GM21526 (cell line): Measurements from ENCODE around the gene SEMA3B.
"Not testable (repeated sequence)": the region's sequence is repeated elsewhere in the genome, so short reads cannot be mapped to it uniquely, and the experiment has no call there.

Experiments used
- ATAC-seq: cut with Tn5 transposase; IDR thresholded peaks from one replicate; pipeline ENCODE4 v1.9.1; 2021; ENCODE audit warnings: moderate library complexity; ENCODE audit not compliant: unreplicated experiment, low FRiP score

Gene SEMA3B

DNA sequence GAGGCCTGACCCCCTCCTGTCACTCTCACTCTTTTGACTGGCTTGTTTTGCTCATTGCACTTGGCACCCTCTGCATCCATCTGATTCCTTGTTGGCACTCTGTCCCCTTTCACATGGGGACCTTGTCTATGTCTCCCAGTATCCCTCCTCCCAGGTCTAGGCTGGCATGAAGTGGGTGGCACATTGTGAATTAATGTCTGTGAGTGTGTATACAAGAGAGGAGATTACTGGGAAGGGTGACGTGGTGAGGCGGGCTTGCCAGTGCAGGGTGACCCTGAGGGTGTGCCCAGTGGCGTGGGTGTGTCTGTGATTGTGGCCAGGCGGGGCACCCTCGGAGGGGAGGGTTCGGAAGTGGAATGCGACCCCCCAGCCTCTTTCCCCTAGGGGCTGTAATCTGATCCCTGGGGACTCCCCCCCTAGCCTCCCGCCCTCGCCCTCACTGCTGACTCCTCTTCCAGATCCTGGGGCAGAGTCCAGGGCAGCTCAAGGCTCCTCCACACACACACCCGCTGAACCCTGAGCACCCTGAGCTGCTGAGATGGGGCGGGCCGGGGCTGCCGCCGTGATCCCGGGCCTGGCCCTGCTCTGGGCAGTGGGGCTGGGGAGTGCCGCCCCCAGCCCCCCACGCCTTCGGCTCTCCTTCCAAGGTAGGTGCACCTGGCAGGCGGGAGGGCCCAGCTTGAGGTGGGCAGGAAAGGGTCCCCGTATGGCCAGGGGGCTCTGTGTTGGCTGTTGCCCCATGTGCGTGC, at the start of gene SEMA3B:
Gene SEMA3B, plus strand, starts transcription at position 445 of the 749 bp plus-strand sequence. Its CDS starts 94 bp downstream, at position 539.
- no peak for ATAC-seq

DNA sequence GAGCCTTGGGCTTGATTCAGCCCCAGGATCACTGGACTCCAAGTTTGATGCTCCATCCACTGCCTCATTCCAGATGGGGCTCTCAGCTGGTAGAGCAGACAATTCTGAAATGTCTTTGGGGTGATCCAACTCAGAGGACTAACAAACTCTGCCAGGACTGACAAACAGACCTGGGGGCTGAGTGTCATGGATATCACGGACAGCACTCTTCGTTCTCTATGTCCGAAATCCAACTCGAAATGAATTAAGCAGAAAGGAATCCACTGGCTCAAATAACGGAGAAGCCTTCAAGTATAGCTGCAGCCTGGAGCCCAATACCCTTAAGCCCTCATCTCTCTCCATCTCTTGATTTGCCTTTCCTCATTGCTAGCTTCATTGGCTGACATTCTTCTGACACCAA, 49.7 kb upstream of the SEMA3B start:
- ATAC-seq: no peak

GRCh38 chr3:50220109-50220508, 48.8 kb upstream of the SEMA3B start:
- no peak for ATAC-seq

DNA sequence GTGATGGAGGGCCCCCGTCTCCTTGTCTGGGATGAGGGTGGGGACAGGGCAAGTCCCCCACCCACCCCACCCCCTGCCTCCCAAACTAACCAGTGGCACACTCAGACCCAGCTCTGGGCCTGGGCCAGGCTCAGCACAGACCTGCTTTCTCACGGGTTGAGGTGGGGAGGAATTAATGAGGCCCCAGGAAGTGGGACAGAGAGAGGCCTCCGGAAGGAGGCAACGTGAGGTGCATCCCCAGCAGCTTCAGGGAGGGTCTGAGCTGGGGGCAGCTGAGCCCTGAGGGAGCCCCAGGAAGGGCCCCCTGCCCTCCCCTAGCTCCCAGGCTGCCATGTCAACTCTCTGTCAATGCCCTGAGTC, 47.9 kb upstream of the SEMA3B start:
- ATAC-seq: no peak

GRCh38 chr3:50221411-50222168, 47.4 kb upstream of the SEMA3B start:
- no peak for ATAC-seq

- no peak for ATAC-seq
These were observed 46.8 kb upstream of the SEMA3B start for GRCh38 chr3:50222169-50222528.

DNA sequence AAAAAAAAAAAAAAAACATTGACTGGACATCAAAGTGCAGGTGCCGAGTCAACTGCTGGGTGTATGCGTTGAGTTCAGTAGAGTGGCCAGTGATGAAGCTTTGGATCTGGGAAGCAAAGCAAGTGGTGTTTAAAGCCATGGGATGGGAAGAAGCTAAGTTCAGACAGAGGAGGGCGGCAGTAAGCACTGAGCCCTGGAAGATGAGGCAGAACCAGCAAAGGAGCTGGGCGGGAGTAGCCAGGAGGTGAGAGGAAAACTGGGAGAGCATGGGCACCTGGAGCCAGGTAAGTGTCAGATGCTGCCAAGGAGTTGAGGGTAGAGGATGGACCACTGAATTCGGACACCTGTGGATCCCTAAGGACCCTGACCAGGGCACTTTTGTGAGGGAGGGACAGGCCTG, 44.3 kb upstream of the SEMA3B start:
- no peak for ATAC-seq

DNA sequence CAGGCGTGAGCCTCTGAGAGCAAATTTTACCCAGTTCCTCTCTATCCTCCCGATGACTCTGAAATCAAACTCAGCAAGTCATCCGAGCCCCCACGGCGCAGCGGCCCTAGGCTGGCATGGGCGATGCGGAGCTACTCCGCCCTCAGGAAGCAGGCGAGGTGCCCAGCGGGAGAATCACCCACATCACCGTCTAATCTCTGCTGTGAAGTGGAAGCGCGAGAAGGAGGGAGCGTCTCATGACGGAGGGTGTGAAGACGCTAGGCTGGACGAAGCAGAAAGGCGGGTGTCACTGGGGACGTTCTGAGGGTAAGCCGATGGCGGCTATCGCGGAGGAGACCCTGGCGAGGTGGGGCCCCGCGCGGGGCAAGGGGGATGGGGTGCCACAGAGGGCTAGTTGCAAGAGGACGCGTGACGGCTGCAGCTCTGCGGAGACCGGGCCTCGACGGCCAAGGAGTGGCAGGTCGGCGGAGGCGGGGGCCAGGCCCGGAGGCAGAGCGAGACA, 42.0 kb upstream of the SEMA3B start:
- peak; percentile 18 for ATAC-seq

- peak; percentile 65 for ATAC-seq
These were observed 41.4 kb upstream of the SEMA3B start for GRCh38 chr3:50227390-50228183.

GRCh38 chr3:50228184-50228763, 40.7 kb upstream of the SEMA3B start:
- ATAC-seq: not testable (repeated sequence)

- no peak for ATAC-seq
These were observed 39.5 kb upstream of the SEMA3B start for GRCh38 chr3:50229490-50229889.

DNA sequence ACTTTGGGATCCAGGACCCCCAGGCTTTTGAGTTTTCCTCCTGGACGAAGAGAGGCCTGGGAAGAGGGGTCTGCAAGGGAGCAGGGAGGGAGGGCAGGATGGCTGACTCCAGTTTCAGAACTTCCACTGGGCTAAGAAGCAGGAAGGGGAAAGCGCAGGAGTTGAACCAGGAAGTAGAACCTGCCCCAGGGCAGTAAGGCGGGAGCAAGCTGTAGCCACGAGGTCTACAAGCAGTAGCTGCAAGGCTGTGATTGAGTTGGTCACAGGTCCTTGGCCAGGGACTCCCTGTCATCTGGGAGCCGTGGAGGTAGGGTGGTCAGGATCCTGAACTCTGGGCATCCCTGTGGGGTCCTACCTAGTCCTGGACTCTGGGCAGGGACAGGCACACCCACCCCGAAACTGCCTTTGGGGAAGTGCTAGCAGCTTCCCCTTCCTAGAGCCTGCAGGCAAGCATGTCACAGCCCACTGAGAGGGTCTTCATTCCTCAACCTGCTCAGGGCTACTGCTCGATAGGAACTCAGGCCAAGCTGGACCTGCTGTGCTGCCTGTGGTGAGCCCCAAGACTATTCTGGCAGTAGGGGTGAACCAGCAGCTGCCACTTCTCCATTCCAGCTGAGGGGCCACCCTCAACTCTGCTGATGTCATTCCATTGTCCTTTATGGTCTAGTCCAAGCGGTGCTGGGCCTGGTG, 38.7 kb upstream of the SEMA3B start:
- no peak for ATAC-seq

- no peak for ATAC-seq
These were observed 38.2 kb upstream of the SEMA3B start for GRCh38 chr3:50230794-50231125.

- no peak for ATAC-seq
These were observed 37.4 kb upstream of the SEMA3B start for GRCh38 chr3:50231581-50231980.

DNA sequence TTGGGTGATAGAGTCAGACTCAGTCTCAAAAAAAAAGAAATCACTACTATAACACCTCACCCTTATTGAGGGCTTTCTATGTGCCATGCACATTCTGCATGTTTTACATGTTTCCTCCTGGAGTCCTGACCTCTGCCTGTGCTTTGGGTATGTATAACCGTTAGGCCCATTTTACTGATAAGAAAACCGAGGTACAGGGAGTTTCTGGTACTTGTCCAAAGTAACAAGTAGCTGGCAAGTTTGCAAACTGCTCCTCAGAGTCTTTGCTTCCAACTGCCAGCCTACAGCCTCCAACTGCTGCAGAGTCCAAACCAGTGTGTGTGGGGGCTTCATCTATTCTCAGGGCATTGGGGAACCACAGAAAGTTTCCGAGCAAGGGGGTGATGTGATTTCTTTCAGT, 36.6 kb upstream of the SEMA3B start:
- no peak for ATAC-seq

DNA sequence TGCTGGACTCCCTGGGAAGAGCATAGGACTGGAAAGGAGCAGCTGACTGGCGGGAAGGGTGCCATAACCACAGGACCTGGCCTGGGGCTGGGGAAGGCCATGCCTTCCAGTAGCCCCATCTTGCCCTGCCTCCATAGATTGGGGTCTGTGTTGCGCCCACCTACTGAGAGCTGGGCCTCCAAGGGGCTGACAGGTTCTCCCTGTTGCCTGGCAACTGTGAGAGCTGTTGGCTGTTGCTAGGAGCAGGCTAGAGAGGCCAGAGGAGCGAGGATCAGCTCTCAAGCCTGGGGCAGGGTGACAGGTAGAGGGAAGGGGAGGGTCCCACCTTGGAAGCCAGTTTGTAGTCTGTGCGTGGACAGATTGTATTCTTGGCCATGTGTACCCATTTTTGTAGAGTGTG, 35.8 kb upstream of the SEMA3B start:
- no peak for ATAC-seq

- ATAC-seq: peak; percentile 84
These were observed 33.0 kb upstream of the SEMA3B start, which contains the start of gene GNAI2 for GRCh38 chr3:50235716-50236483. Gene GNAI2 (plus strand): TSS chr3:50236204. CDS start chr3:50236336, 132 bp downstream.

- no peak for ATAC-seq
These were observed 32.3 kb upstream of the SEMA3B start for GRCh38 chr3:50236484-50237132.

DNA sequence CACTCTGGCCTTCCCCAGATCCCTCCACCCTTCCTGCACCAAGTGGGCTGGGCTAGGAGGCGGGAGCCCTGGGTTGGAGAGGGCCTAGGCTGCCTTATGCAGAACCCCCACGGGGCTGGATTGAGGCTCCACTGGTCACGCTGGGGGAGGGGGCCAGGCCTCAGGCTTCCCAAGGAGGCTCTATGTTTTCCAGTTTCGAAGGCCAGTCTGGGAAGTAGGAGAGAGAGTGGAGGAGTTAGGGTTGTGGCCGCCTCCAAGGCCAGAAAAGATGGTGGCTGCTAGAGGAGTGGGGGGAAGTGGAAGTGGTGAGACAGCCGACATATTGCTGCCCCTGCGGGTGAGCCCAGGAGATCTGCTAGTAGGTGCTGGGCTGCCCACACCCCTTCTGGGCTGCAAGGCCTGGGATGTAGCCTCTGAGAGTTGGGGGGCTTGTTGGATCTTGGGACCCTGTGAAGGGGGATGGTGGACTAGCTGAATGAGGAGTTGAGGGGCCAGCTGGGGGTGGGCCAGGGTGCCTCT, 31.8 kb upstream of the SEMA3B start:
- no peak for ATAC-seq
